Cardiac fibroblast (primary cell): Measurements from ENCODE around the gene BCR.
"Not testable (repeated sequence)": the region's sequence is repeated elsewhere in the genome, so short reads cannot be mapped to it uniquely, and the experiment has no call there.

Experiments
- DNase-seq, 2 donors: peaks; one replicate each; pipeline versions ENCODE4 v3.0.0 to v3.0.0-alpha.2; 2010; ENCODE audit warnings: low read depth in 2 of 2
- H3K4me3 ChIP-seq, 2 donors: replicated peaks in 1 of 2; 1 replicate in 1 of 2; 2 replicates in 1 of 2; pipeline ENCODE4 v1.5.1; 2011; ENCODE audit warnings: low read depth in 2 of 2, low read length in 2 of 2, mild to moderate bottlenecking in 2 of 2, moderate library complexity in 1 of 2
- CTCF ChIP-seq: IDR thresholded peaks from one replicate; pipeline ENCODE4 v1.5.1; 2011; ENCODE audit warnings: low read depth, mild to moderate bottlenecking, low read length, inconsistent platforms

BCR gene

GRCh38 chr22:23180301-23180892, at the start of gene BCR:
TSS of gene BCR (plus strand) at chr22:23180509. CDS start at chr22:23180961, 452 bp downstream.
- no peak for TF ChIP-seq CTCF
- H3K4me3 ChIP-seq, result peak within 1 kb of the TSS; percentile 77 to 84
- peak; percentile 67 to 76 for DNase-seq

- no peak for DNase-seq
- TF ChIP-seq CTCF, result no peak
Measured at GRCh38 chr22:23130697-23131096, 49.6 kb upstream of the BCR start.

GRCh38 chr22:23131931-23132330, 48.4 kb upstream of the BCR start:
- H3K4me3 ChIP-seq, result no peak overlapping the region
- no peak for TF ChIP-seq CTCF
- DNase-seq, result no peak

More at GRCh38 chr22:23130697-23131096, 49.6 kb upstream of the BCR start:
- no peak overlapping the region for H3K4me3 ChIP-seq

- no peak for TF ChIP-seq CTCF
- no peak for DNase-seq
- no peak overlapping the region for H3K4me3 ChIP-seq
Measured at GRCh38 chr22:23132376-23133091, 47.8 kb upstream of the BCR start.

GRCh38 chr22:23133922-23134321, 46.4 kb upstream of the BCR start:
- no peak for TF ChIP-seq CTCF

GRCh38 chr22:23136991-23137390, 43.3 kb upstream of the BCR start:
- H3K4me3 ChIP-seq, result not testable (repeated sequence)

More at GRCh38 chr22:23133922-23134321, 46.4 kb upstream of the BCR start:
- DNase-seq, result no peak
- H3K4me3 ChIP-seq, result no peak overlapping the region

GRCh38 chr22:23137468-23137867, 42.8 kb upstream of the BCR start:
- no peak for TF ChIP-seq CTCF
- H3K4me3 ChIP-seq, result no peak overlapping the region
- no peak for DNase-seq

More at GRCh38 chr22:23136991-23137390, 43.3 kb upstream of the BCR start:
- DNase-seq, result not testable (repeated sequence)
